ENCODE data around the gene CPA5. TPM values are rescaled to one million over a fixed set of nuclear protein-coding genes. Genes with fewer than 3 reads are reported as not detected.
A peak's percentile ranks its signal among the peaks of the same experiment; 100 is the strongest.

CPA5 gene
- total and polyA plus RNA-seq, 9 of the 15 experiments (the other 6 are each of a cell fraction or from before 2014, with no cell fraction given): 0.13 to 2.4 (median 0.91) TPM

GRCh38 chr7:130365511-130366441 lies 21.2 kb downstream of the CPA5 start:
- Histone ChIP-seq H2AFZ (ENCODE audit: low read depth, low read length) (no peak overlapping the region), H3K4me2 (ENCODE audit: insufficient read depth, low read length) (no peak overlapping the region), H3K9me1 (ENCODE audit: control insufficient read depth, insufficient read depth, low read length) (no peaks in the 10 kb centered on the region), H3K9ac (ENCODE audit: insufficient read depth in 1 of 2, low read depth in 2 of 2, low read length in 2 of 2) (no peak overlapping the region), H3K4me3 (no peak overlapping the region), H3K79me2 (ENCODE audit: control insufficient read depth, insufficient read depth, low read length) (no peaks in the 10 kb centered on the region), H3K9me3 (replicated peaks; ENCODE audit: control insufficient read depth, insufficient read depth, low read depth, low read length) (no peaks in the 10 kb centered on the region; the same call in 1 of the 2 replicates), H3K27me3 (ENCODE audit: control insufficient read depth in 2 of 2, insufficient read depth in 2 of 2, low read length in 2 of 2) (peaks cover 15 to 38% of the 10 kb centered on the region in 2 experiments), H3K4me1 (replicated peaks in 1 of 2; ENCODE audit: control insufficient read depth in 2 of 2, insufficient read depth in 2 of 2, low read length in 2 of 2) (no peaks in the 10 kb centered on the region; a peak in 3 of 5 replicates), H3K27ac (ENCODE audit: extremely low read depth, low read depth, low read length) (no peak overlapping the region), H4K20me1 (replicated peaks; ENCODE audit: control insufficient read depth, insufficient read depth, low read length) (no peaks in the 10 kb centered on the region), H3K36me3 (ENCODE audit: control insufficient read depth, insufficient read depth, low read length) (no peaks in the 10 kb centered on the region)
- no peak for FAIRE-seq
- in situ Hi-C loops (cut with MboI): no loop called here
- ChIA-PET CTCF (ENCODE audit: low intra/inter-chr PET ratio) (interaction anchor here (0.7 kb wide), 1 partner anchor 306 kb away, joined by 3 read pairs; no protein-coding TSS in a partner anchor), POLR2A (interaction anchor here (0.7 to 2.1 kb wide), 2 partner anchors 9 to 246 kb away, joined by 3 to 8 read pairs; no protein-coding TSS in a partner anchor)
- DNase-seq (ENCODE audit: extremely low read depth in 1 of 4, low spot score in 3 of 4): no peak
- BruUV-seq (replicated peaks): no TSS peak
- 19% methylated on average over 15 of the region's 15 CpGs for WGBS (ENCODE audit: insufficient coverage, low coverage, missing lambda C conversion rate)
- no peak for ATAC-seq
- intact Hi-C loops (cut with micrococcal nuclease): loop anchor here (10.0 kb wide), 1 partner anchor 291 kb away; the partner anchor contains the start of gene KLHDC10
- TF ChIP-seq HIVEP1 (CRISPR knock-in tag; IDR thresholded peaks at IDR 0.05): no peak
- TF ChIP-seq JUN (IDR thresholded peaks at IDR 0.05; ENCODE audit: borderline replicate concordance, low read depth, low read length): no peak
- 0 out of 2 replicates have a peak, but pooled peaks have one; percentile 34 for TF ChIP-seq JUN (CRISPR knock-in tag; IDR thresholded peaks at IDR 0.05; ENCODE audit: borderline replicate concordance)

DNA sequence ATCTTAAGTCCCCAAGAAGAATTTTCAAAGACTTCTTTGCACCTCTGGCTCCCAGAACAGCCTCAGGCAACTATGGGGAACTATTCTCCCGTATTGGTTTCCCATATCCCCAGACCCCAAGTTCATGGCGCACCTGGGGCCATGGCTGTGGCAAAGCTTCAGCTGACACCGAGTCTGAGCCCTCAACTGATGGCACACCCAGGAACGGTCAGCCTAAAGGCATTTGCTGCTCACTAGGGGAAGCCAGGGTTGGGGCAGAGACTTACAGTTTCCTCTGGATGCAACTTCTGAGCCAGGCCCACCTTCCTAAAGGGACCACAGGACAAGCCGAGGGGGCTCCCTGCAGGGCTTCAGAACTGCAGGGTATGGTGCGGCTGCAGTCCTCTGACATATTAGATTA lies 21.9 kb downstream of the CPA5 start:
- CTCF ChIA-PET (ENCODE audit: low intra/inter-chr PET ratio): no interaction called here
- Histone ChIP-seq H3K4me2 (ENCODE audit: insufficient read depth, low read length) (no peak overlapping the region), H3K79me2 (ENCODE audit: control insufficient read depth, insufficient read depth, low read length) (no peaks in the 10 kb centered on the region), H3K27me3 (ENCODE audit: control insufficient read depth in 2 of 2, insufficient read depth in 2 of 2, low read length in 2 of 2) (peaks cover 15 to 36% of the 10 kb centered on the region in 2 experiments), H3K36me3 (ENCODE audit: control insufficient read depth, insufficient read depth, low read length) (no peaks in the 10 kb centered on the region), H3K27ac (ENCODE audit: extremely low read depth, low read depth, low read length) (no peak overlapping the region), H3K9ac (ENCODE audit: insufficient read depth in 1 of 2, low read depth in 2 of 2, low read length in 2 of 2) (no peak overlapping the region), H2AFZ (ENCODE audit: low read depth, low read length) (peak overlapping the region; percentile 84), H3K9me1 (ENCODE audit: control insufficient read depth, insufficient read depth, low read length) (no peaks in the 10 kb centered on the region), H3K4me1 (replicated peaks in 1 of 2; ENCODE audit: control insufficient read depth in 2 of 2, insufficient read depth in 2 of 2, low read length in 2 of 2) (no peaks in the 10 kb centered on the region; a peak in 3 of 5 replicates), H3K4me3 (no peak overlapping the region), H4K20me1 (replicated peaks; ENCODE audit: control insufficient read depth, insufficient read depth, low read length) (no peaks in the 10 kb centered on the region), H3K9me3 (replicated peaks; ENCODE audit: control insufficient read depth, insufficient read depth, low read depth, low read length) (no peaks in the 10 kb centered on the region)
- ATAC-seq (no peak), FAIRE-seq (no peak), DNase-seq (ENCODE audit: extremely low read depth in 1 of 4, low spot score in 3 of 4) (no peak)
- BruUV-seq (replicated peaks): no TSS peak
- WGBS (ENCODE audit: insufficient coverage, low coverage, missing lambda C conversion rate): 26% methylated on average over 6 of the region's 6 CpGs
- intact Hi-C loops (cut with micrococcal nuclease): loop anchor here (10.0 kb wide), 1 partner anchor 292 kb away; the partner anchor contains the start of gene KLHDC10
- in situ Hi-C loops (cut with MboI): no loop called here
- POLR2A ChIA-PET: no interaction called here
- TF ChIP-seq, protein P1, sequence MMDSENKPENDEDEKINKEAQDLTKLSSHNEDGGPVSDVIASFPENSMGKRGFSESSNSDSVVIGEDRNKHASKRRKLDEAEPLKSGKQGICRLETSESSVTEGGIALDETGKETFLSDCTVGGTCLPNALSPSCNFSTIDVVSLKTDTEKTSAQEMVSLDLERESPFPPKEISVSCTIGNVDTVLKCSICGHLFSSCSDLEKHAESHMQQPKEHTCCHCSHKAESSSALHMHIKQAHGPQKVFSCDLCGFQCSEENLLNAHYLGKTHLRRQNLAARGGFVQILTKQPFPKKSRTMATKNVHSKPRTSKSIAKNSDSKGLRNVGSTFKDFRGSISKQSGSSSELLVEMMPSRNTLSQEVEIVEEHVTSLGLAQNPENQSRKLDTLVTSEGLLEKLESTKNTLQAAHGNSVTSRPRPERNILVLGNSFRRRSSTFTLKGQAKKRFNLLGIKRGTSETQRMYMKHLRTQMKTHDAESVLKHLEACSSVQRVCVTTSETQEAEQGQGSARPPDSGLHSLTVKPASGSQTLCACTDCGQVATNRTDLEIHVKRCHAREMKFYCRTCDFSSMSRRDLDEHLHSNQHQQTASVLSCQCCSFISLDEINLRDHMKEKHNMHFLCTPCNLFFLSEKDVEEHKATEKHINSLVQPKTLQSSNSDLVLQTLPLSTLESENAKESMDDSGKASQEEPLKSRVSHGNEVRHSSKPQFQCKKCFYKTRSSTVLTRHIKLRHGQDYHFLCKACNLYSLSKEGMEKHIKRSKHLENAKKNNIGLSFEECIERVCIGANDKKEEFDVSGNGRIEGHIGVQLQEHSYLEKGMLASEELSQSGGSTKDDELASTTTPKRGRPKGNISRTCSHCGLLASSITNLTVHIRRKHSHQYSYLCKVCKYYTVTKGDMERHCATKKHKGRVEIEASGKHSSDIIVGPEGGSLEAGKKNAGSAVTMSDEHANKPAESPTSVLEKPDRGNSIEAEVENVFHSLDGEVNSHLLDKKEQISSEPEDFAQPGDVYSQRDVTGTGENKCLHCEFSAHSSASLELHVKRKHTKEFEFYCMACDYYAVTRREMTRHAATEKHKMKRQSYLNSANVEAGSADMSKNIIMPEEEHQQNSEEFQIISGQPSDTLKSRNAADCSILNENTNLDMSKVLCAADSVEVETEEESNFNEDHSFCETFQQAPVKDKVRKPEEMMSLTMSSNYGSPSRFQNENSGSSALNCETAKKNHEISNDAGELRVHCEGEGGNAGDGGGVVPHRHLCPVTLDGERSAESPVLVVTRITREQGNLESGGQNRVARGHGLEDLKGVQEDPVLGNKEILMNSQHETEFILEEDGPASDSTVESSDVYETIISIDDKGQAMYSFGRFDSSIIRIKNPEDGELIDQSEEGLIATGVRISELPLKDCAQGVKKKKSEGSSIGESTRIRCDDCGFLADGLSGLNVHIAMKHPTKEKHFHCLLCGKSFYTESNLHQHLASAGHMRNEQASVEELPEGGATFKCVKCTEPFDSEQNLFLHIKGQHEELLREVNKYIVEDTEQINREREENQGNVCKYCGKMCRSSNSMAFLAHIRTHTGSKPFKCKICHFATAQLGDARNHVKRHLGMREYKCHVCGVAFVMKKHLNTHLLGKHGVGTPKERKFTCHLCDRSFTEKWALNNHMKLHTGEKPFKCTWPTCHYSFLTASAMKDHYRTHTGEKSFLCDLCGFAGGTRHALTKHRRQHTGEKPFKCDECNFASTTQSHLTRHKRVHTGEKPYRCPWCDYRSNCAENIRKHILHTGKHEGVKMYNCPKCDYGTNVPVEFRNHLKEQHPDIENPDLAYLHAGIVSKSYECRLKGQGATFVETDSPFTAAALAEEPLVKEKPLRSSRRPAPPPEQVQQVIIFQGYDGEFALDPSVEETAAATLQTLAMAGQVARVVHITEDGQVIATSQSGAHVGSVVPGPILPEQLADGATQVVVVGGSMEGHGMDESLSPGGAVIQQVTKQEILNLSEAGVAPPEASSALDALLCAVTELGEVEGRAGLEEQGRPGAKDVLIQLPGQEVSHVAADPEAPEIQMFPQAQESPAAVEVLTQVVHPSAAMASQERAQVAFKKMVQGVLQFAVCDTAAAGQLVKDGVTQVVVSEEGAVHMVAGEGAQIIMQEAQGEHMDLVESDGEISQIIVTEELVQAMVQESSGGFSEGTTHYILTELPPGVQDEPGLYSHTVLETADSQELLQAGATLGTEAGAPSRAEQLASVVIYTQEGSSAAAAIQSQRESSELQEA (IDR thresholded peaks at IDR 0.05; ENCODE audit: low read depth): no peak
- TF ChIP-seq POLR2B (IDR thresholded peaks at IDR 0.05; ENCODE audit: low read depth, partially characterized antibody): no peak

All from K562 (cell line).